PFSK-1 (cell line): ENCODE results near the gene SYCN.
"Not testable (repeated sequence)": the region's sequence is repeated elsewhere in the genome, so short reads cannot be mapped to it uniquely, and the experiment has no call there.

Experiments
- FOXP2 ChIP-seq: optimal IDR thresholded peaks from 2 replicates; pipeline ENCODE3; 2011; ENCODE audit warnings: borderline replicate concordance, control low read depth, inconsistent platforms; ENCODE audit not compliant: insufficient read depth; ENCODE audit errors: extremely low read length, extremely low read depth
- POLR2AphosphoS5 ChIP-seq: IDR thresholded peaks from 2 replicates; pipeline ENCODE4 v1.6.1; 2012; ENCODE audit warnings: low read depth, mild to moderate bottlenecking, control low read depth, low read length, moderate library complexity
- SIN3A ChIP-seq: IDR thresholded peaks from 2 replicates; pipeline ENCODE4 v1.6.1; 2012; ENCODE audit warnings: mild to moderate bottlenecking, low read length, moderate library complexity, borderline replicate concordance; ENCODE audit not compliant: insufficient read depth
- TAF1 ChIP-seq: IDR thresholded peaks from 2 replicates; pipeline ENCODE4 v1.6.1; 2012; ENCODE audit warnings: low read length, control low read depth, borderline replicate concordance; ENCODE audit not compliant: insufficient read depth
- TF ChIP-seq, protein P1 (sequence below), 2 experiments: IDR thresholded peaks; 2 replicates each; pipeline versions ENCODE4 v1.6.1 to v1.8.0; 2011 to 2012; ENCODE audit warnings: low read depth in 2 of 2, low read length in 2 of 2, control low read depth in 1 of 2, inconsistent platforms in 1 of 2, mild to moderate bottlenecking in 1 of 2, moderate library complexity in 1 of 2; ENCODE audit not compliant: insufficient read depth in 1 of 2

The SYCN gene

DNA sequence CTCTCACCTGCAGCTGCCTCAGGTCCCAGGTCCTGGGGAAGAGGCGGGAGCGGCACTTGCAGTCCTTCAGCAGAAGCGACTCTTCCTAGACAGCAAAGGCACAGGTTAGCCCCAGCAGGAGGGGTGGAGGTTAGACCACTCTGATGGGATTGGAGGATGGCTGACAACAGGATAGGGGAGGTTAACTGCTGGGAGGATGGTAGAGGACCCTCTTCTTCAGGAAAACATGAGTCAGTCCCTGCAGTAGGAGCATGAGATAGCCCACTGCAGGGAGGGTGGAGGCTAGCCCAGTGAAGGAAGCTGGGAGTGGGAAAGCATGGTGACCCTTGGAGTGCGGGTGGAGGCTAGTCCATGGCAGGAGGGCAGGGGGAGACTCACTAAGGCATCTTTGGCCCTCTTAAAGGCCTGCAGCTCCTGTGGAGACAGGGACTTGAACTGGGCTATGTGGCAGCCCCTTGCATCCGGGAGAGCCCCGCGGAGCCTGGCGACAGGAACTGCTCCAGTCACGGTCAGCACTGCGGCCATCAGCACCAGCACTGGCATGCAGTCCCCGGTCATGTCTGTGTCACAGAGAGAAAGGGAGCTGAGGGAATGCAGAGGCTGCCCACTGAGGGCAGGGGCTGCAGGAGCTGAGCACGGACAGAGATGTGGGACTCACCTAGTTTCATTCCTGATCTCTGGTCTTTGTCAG, 40.5 kb upstream of the SYCN start, which contains the start of gene IFNL3:
TSS of gene IFNL3 (minus strand) at position 597 of the 691 bp plus-strand sequence. CDS start at position 558, 39 bp downstream.
- TF ChIP-seq, protein P1, sequence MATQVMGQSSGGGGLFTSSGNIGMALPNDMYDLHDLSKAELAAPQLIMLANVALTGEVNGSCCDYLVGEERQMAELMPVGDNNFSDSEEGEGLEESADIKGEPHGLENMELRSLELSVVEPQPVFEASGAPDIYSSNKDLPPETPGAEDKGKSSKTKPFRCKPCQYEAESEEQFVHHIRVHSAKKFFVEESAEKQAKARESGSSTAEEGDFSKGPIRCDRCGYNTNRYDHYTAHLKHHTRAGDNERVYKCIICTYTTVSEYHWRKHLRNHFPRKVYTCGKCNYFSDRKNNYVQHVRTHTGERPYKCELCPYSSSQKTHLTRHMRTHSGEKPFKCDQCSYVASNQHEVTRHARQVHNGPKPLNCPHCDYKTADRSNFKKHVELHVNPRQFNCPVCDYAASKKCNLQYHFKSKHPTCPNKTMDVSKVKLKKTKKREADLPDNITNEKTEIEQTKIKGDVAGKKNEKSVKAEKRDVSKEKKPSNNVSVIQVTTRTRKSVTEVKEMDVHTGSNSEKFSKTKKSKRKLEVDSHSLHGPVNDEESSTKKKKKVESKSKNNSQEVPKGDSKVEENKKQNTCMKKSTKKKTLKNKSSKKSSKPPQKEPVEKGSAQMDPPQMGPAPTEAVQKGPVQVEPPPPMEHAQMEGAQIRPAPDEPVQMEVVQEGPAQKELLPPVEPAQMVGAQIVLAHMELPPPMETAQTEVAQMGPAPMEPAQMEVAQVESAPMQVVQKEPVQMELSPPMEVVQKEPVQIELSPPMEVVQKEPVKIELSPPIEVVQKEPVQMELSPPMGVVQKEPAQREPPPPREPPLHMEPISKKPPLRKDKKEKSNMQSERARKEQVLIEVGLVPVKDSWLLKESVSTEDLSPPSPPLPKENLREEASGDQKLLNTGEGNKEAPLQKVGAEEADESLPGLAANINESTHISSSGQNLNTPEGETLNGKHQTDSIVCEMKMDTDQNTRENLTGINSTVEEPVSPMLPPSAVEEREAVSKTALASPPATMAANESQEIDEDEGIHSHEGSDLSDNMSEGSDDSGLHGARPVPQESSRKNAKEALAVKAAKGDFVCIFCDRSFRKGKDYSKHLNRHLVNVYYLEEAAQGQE (IDR thresholded peaks at IDR 0.05; ENCODE audit: insufficient read depth in 1 of 2, low read depth in 2 of 2, low read length in 2 of 2), result not testable (repeated sequence)
- not testable (repeated sequence) for TF ChIP-seq POLR2AphosphoS5, TAF1

DNA sequence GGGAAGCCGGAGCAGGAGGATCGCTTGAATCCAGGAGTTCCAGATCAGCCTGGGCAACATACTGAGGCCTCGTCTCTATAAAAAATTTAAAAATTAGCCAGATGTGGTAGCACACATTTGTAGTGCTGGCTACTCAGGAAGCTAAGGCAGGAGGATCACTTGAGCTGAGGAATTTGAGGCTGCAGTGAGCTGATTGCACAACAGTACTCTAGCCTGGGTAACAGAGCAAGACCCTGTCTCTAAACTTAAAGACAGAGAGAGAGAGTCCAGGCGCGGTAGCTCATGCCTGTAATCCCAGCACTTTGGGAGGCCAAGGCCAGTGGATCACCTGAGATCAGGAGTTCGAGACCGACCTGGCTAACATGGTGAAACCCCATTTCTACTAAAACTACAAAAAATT, 36.4 kb upstream of the SYCN start:
- no peak for TF ChIP-seq FOXP2
- TF ChIP-seq, protein P1 (IDR thresholded peaks at IDR 0.05; ENCODE audit: insufficient read depth in 1 of 2, low read depth in 2 of 2, low read length in 2 of 2), result no peak
- TF ChIP-seq SIN3A, result no peak
- no peak for TF ChIP-seq POLR2AphosphoS5
- TF ChIP-seq TAF1, result no peak

DNA sequence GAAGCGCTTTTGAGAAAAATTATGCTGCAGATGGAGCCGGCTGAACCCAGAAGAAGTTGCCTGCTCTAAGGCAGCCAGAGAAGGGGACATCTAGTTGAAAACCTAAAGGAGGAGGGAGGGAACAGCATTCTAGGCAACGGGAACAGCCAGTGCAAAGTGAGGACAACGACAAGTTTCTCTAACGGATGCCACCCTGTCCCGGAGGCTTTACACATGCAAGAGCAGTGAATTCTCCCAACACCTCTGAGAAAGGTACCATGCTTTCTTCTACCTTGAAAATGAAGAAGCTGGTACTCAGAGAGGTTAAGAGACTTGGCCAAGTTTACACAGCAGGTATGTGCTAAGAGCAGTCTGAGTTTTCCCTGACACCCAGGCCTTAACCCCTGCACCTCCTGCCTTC, 34.9 kb upstream of the SYCN start:
- TF ChIP-seq POLR2AphosphoS5 (no peak), SIN3A (no peak), FOXP2 (no peak), TAF1 (no peak)
- TF ChIP-seq, protein P1 (IDR thresholded peaks at IDR 0.05; ENCODE audit: insufficient read depth in 1 of 2, low read depth in 2 of 2, low read length in 2 of 2), result no peak

DNA sequence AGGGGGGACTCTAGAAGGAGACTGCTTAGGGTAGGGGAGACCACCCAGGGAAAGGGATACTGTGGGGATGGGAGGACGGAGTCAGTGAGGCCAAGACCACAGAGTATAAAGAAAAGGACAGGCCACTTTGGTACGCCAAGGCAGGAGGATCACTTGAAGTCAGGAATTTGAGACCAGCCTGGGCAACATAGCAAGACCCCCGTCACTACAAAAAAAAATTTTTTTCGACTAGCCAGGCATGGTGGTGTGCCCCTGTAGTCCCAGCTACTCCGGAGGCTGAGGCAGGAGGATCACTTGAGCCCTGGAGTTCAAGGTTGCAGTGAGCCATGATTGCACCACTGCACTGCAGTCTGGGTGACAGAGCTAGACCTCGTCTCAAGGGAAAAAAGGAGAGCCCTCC, 34.1 kb upstream of the SYCN start:
- no peak for TF ChIP-seq TAF1
- TF ChIP-seq FOXP2, result no peak
- no peak for TF ChIP-seq SIN3A
- TF ChIP-seq, protein P1 (IDR thresholded peaks at IDR 0.05; ENCODE audit: insufficient read depth in 1 of 2, low read depth in 2 of 2, low read length in 2 of 2), result no peak
- TF ChIP-seq POLR2AphosphoS5, result no peak
